SK-N-MC (cell line): ENCODE results near the gene NGLY1.

ENCODE experiments used
- EZH2 ChIP-seq: fragments of 200-600 bp; sonication (generic); IDR thresholded peaks from one replicate; pipeline ENCODE4 v1.6.1; 2017; ENCODE audit warnings: antibody characterized with exemption
- POLR2AphosphoS5 ChIP-seq: IDR thresholded peaks from 2 replicates; pipeline ENCODE4 v1.6.1; 2012; ENCODE audit warnings: mild to moderate bottlenecking, low read depth, low read length, borderline replicate concordance

- TF ChIP-seq POLR2AphosphoS5 (no peak), EZH2 (no peak)
Measured at GRCh38 chr3:25781758-25782594, 1.3 kb downstream of the NGLY1 start.
